Liver (tissue), 9 donors: Measurements from ENCODE around the gene CNNM2. TPM values are rescaled to one million over a fixed set of nuclear protein-coding genes. Genes with fewer than 3 reads are reported as not detected.

Source experiments
- DNase-seq: peaks from one replicate; pipeline ENCODE4 v3.0.0-alpha.2; 2017; ENCODE audit warnings: low spot score
- H3K27ac ChIP-seq, 2 donors: one replicate each; pipeline ENCODE4 v1.7.0; 2013; ENCODE audit warnings: inconsistent platforms in 2 of 2, low read length in 2 of 2, control low read depth in 1 of 2, low read depth in 1 of 2, mild to moderate bottlenecking in 1 of 2
- H3K27me3 ChIP-seq, 4 donors: one replicate each; pipeline versions ENCODE4 v1.6.1 to v1.7.0; 2013; ENCODE audit warnings: low read length in 3 of 4, inconsistent platforms in 1 of 4, mild to moderate bottlenecking in 1 of 4, moderate library complexity in 1 of 4; ENCODE audit not compliant: control insufficient read depth in 4 of 4, insufficient read depth in 4 of 4
- H3K36me3 ChIP-seq, 4 donors: one replicate each; pipeline versions ENCODE4 v1.6.1 to v1.7.0; 2013; ENCODE audit warnings: low read length in 3 of 4, mild to moderate bottlenecking in 3 of 4, low read depth in 1 of 4, moderate library complexity in 1 of 4; ENCODE audit not compliant: control insufficient read depth in 4 of 4, insufficient read depth in 3 of 4
- H3K4me1 ChIP-seq, 4 donors: one replicate each; pipeline versions ENCODE4 v1.6.1 to v1.7.0; 2013; ENCODE audit warnings: low read length in 3 of 4, mild to moderate bottlenecking in 3 of 4, moderate library complexity in 1 of 4; ENCODE audit not compliant: control insufficient read depth in 4 of 4, insufficient read depth in 4 of 4
- H3K4me3 ChIP-seq, 3 donors: one replicate each; pipeline versions ENCODE4 v1.6.1 to v1.7.0; 2013; ENCODE audit warnings: low read length in 3 of 3, control low read depth in 1 of 3, low read depth in 1 of 3, mild to moderate bottlenecking in 1 of 3
- H3K9ac ChIP-seq, 2 donors: one replicate each; pipeline ENCODE4 v1.7.0; 2013; ENCODE audit warnings: low read length in 2 of 2, mild to moderate bottlenecking in 2 of 2, moderate library complexity in 2 of 2, control low read depth in 1 of 2, low read depth in 1 of 2
- H3K9me3 ChIP-seq, 4 donors: one replicate each; pipeline versions ENCODE4 v1.6.1 to v1.7.0; 2013; ENCODE audit warnings: low read length in 3 of 4; ENCODE audit not compliant: control insufficient read depth in 4 of 4
- ATF3 ChIP-seq: IDR thresholded peaks from 2 replicates; pipeline ENCODE4 v1.6.1; 2016; ENCODE audit warnings: antibody characterized with exemption
- EGR1 ChIP-seq, 2 donors: IDR thresholded peaks; 2 replicates each; pipeline ENCODE4 v1.6.1; 2016 to 2018; ENCODE audit warnings: antibody characterized with exemption in 2 of 2, low read depth in 2 of 2
- FOXA1 ChIP-seq: IDR thresholded peaks from 2 replicates; pipeline ENCODE4 v1.6.1; 2016; ENCODE audit warnings: antibody characterized with exemption
- FOXA2 ChIP-seq: IDR thresholded peaks from 2 replicates; pipeline ENCODE4 v1.6.1; 2016; ENCODE audit warnings: antibody characterized with exemption
- GABPA ChIP-seq, 2 donors: IDR thresholded peaks in 1 of 2; conservative IDR thresholded peaks in 1 of 2; 2 replicates each; pipeline ENCODE4 v1.6.1; 2016; ENCODE audit warnings: antibody characterized with exemption in 2 of 2, mild to moderate bottlenecking in 1 of 2, moderate library complexity in 1 of 2
- HNF4A ChIP-seq, 2 donors: conservative IDR thresholded peaks; 2 replicates each; pipeline ENCODE4 v1.6.1; 2016; ENCODE audit warnings: antibody characterized with exemption in 2 of 2, mild to moderate bottlenecking in 2 of 2
- JUND ChIP-seq, 2 donors: IDR thresholded peaks; 2 replicates each; pipeline ENCODE4 v1.6.1; 2016; ENCODE audit warnings: antibody characterized with exemption in 2 of 2
- NR2F2 ChIP-seq: IDR thresholded peaks from 2 replicates; pipeline ENCODE4 v1.6.1; 2016; ENCODE audit warnings: antibody characterized with exemption
- RAD21 ChIP-seq, 2 donors: IDR thresholded peaks; 2 replicates each; pipeline ENCODE4 v1.6.1; 2016; ENCODE audit warnings: antibody characterized with exemption in 2 of 2, mild to moderate bottlenecking in 2 of 2
- REST ChIP-seq: IDR thresholded peaks from 2 replicates; pipeline ENCODE4 v1.6.1; 2016; ENCODE audit warnings: antibody characterized with exemption, mild to moderate bottlenecking
- RXRA ChIP-seq, 2 donors: IDR thresholded peaks; 2 replicates each; pipeline ENCODE4 v1.6.1; 2017 to 2018; ENCODE audit warnings: antibody characterized with exemption in 2 of 2, mild to moderate bottlenecking in 1 of 2
- SP1 ChIP-seq: IDR thresholded peaks from 2 replicates; pipeline ENCODE4 v1.6.1; 2018; ENCODE audit warnings: antibody characterized with exemption, mild to moderate bottlenecking
- TAF1 ChIP-seq: conservative IDR thresholded peaks from 2 replicates; pipeline ENCODE4 v1.6.1; 2016; ENCODE audit warnings: antibody characterized with exemption, mild to moderate bottlenecking
- YY1 ChIP-seq: IDR thresholded peaks from 2 replicates; pipeline ENCODE4 v1.6.1; 2016; ENCODE audit warnings: antibody characterized with exemption, mild to moderate bottlenecking
- ZBTB33 ChIP-seq: IDR thresholded peaks from 2 replicates; pipeline ENCODE4 v1.6.1; 2016; ENCODE audit warnings: antibody characterized with exemption
- WGBS: extraction: QIAGEN DNeasy Blood & Tissue Kit; methylation state at CpG from one replicate; pipeline ENCODE4 v1.1.7; 2013; 5-methylcytosine and 5-hydroxymethylcytosine counted together
- polyA plus RNA-seq, 2 donors: library from polyadenylated mRNA; stranded (reverse) in 1 of 2; unstranded in 1 of 2; fragments of 200-250 nt in 1 of 2; fragments of >200 nt in 1 of 2; fragmentation: Nextera tagmentation in 1 of 2; extraction: Ambion mirVana in 1 of 2; gene quantifications; one replicate each; pipeline versions ENCODE4 v1.2.1 to v1.2.3, GENCODE V29; 2013 to 2015
- total RNA-seq, 2 donors: library from RNA; depleted of rRNA; stranded (reverse); fragments of >200 nt; gene quantifications; one replicate each; pipeline ENCODE4 v1.2.3, GENCODE V29; 2014
- TF ChIP-seq, protein P1 (sequence below): fragments of 150-350 bp; IDR thresholded peaks from 2 replicates; pipeline ENCODE4 v1.5.1; 2017; ENCODE audit warnings: improper control_type of control experiment, low read depth, low read length; ENCODE audit not compliant: missing input control
- TF ChIP-seq, protein P2 (sequence below): IDR thresholded peaks from 2 replicates; pipeline ENCODE4 v1.6.1; 2016; ENCODE audit warnings: antibody characterized with exemption
- donor health status: healthy.
- donor health status: healthy.
- donor health status: healthy.
- donor health status: healthy.
- donor health status: healthy.

Gene CNNM2
- total and polyA plus RNA-seq, 4 donors, result 2.0 to 10.8 (median 6.9) TPM

DNA sequence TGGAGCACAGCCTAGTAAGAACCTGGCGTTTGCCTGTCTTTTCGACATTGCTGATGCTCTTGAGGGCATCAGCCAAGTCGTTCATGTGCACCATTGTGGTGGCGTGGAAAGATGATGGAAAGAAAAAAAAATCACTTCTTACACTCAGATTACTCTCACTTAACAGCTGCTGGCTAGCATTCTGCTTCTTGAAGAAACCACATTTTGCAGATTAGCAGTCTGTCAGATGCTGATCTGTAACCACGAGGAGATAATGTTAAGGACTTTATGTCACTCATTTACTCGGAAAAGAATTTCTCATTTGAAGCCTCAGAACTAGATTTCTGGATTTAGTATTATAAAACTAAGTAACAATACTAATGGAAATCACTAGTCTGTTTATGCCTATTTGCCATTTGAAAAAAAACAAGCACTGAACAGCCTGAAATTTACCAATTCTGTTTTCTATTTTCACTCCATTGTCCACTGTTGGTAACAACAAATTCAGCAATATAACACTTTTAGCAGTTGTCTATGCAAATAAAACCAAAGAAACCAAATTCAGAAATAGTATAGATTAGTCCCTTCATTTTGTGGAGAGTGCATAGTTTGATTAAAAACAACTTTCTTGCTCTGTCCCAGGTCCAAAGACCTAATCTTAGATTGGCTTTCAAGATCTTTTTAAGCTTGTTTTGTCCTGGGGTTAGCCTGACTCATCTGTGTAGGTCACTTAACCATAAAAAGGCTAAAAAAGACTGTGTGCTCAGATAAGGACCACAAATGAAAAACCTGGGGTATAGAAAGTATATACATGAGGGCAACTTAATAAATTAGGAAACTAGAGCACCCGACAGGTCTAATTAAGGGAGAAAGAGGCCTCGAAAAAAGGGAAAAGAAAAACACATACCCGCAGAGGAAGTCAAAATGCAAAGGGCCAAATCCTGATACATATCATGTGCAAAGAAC, 207.5 kb downstream of the CNNM2 start:
- 83% methylated on average over 9 of the region's 9 CpGs for WGBS

More for the DNA sequence above, 207.5 kb downstream of the CNNM2 start:
- no peak overlapping the region for H3K9ac ChIP-seq
- no peak for TF ChIP-seq RAD21 (IDR thresholded peaks at IDR 0.05)
- no peak for TF ChIP-seq TAF1
- no peak for TF ChIP-seq YY1
- no peak for TF ChIP-seq JUND (IDR thresholded peaks at IDR 0.05)
- no peak for TF ChIP-seq EGR1 (IDR thresholded peaks at IDR 0.05; ENCODE audit: low read depth in 2 of 2)
- no peak for TF ChIP-seq RXRA (IDR thresholded peaks at IDR 0.05)
- TF ChIP-seq SP1, result no peak
- no peak for TF ChIP-seq REST
- TF ChIP-seq, protein P1, sequence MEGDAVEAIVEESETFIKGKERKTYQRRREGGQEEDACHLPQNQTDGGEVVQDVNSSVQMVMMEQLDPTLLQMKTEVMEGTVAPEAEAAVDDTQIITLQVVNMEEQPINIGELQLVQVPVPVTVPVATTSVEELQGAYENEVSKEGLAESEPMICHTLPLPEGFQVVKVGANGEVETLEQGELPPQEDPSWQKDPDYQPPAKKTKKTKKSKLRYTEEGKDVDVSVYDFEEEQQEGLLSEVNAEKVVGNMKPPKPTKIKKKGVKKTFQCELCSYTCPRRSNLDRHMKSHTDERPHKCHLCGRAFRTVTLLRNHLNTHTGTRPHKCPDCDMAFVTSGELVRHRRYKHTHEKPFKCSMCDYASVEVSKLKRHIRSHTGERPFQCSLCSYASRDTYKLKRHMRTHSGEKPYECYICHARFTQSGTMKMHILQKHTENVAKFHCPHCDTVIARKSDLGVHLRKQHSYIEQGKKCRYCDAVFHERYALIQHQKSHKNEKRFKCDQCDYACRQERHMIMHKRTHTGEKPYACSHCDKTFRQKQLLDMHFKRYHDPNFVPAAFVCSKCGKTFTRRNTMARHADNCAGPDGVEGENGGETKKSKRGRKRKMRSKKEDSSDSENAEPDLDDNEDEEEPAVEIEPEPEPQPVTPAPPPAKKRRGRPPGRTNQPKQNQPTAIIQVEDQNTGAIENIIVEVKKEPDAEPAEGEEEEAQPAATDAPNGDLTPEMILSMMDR, result no peak
- TF ChIP-seq HNF4A (conservative IDR thresholded peaks at IDR 0.05), result no peak
- TF ChIP-seq FOXA1, result no peak
- TF ChIP-seq NR2F2, result no peak
- TF ChIP-seq, protein P2, sequence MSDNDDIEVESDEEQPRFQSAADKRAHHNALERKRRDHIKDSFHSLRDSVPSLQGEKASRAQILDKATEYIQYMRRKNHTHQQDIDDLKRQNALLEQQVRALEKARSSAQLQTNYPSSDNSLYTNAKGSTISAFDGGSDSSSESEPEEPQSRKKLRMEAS, result no peak
- no peak for TF ChIP-seq FOXA2
- TF ChIP-seq GABPA (IDR thresholded peaks at IDR 0.05 in 1 of 2, conservative IDR thresholded peaks at IDR 0.05 in 1 of 2), result no peak
- no peak for TF ChIP-seq ZBTB33
- TF ChIP-seq ATF3, result no peak
- H3K36me3 ChIP-seq, result peaks cover 0 to 3% (median 1%) of the 10 kb centered on the region in 4 donors
- peaks cover 8 to 42% (median 33%) of the 10 kb centered on the region in 4 donors for H3K4me1 ChIP-seq
- no peak overlapping the region for H3K4me3 ChIP-seq
- H3K27me3 ChIP-seq, result no peaks in the 10 kb centered on the region
- H3K27ac ChIP-seq, result no peak overlapping the region
- no peak for DNase-seq
- no peaks in the 10 kb centered on the region for H3K9me3 ChIP-seq
